ENCODE data around the gene NDRG3.

GRCh38 chr20:36794116-36794474 is 48.2 kb upstream of the NDRG3 start:
- no peak for TF ChIP-seq CHD4 (IDR thresholded peaks at IDR 0.05; ENCODE audit: borderline replicate concordance)
- no peak for TF ChIP-seq MAZ (IDR thresholded peaks at IDR 0.05; ENCODE audit: borderline replicate concordance, low read depth, low read length)
- TF ChIP-seq RARB (CRISPR knock-in tag; IDR thresholded peaks at IDR 0.05) = no peak
- TF ChIP-seq CTCF (IDR thresholded peaks at IDR 0.05) = no peak

Measured in A549 (cell line).